Panc1 (cell line): ENCODE data around the gene FILIP1L. TPM values are rescaled to one million over a fixed set of nuclear protein-coding genes. Genes with fewer than 3 reads are reported as not detected.

Source experiments
- ATAC-seq: fragments of 200-7000 bp; cut with Tn5 transposase; 2 replicates; pipeline ENCODE4 v1.9.1; 2020; ENCODE audit warnings: mild to moderate bottlenecking, moderate library complexity
- BruUV-seq: library from RNA; stranded (reverse); fragments of 400-500 nt; replicated peaks from 2 replicates; lab custom pipeline; 2021; lab: Mats Ljungman, UMichigan
- CTCF ChIA-PET: fragments of 300-600 bp; sonication (Branson Sonifier 250); formaldehyde crosslinking; loops from one replicate; lab custom pipeline; 2022; ENCODE audit warnings: antibody characterized with exemption; lab: Charles Lee
- POLR2A ChIA-PET: fragments of 300-600 bp; sonication (Branson Sonifier 250); formaldehyde crosslinking; loops from one replicate; lab custom pipeline; 2022; ENCODE audit warnings: antibody characterized with exemption; lab: Charles Lee
- DNase-seq: peaks from one replicate; pipeline ENCODE4 v3.0.0-alpha.2; 2010; ENCODE audit warnings: low read depth, low spot score
- H3K27ac ChIP-seq: 2 replicates; pipeline ENCODE4 v1.5.1; 2011; ENCODE audit warnings: mild to moderate bottlenecking, low read length, inconsistent platforms
- H3K27me3 ChIP-seq: fragments of 200-500 bp; sonication (Bioruptor generic); 2 replicates; pipeline ENCODE4 v1.6.0; 2014; ENCODE audit warnings: low read length, inconsistent platforms; ENCODE audit not compliant: control insufficient read depth, insufficient read depth
- H3K36me3 ChIP-seq: fragments of 200-500 bp; sonication (Bioruptor generic); 2 replicates; pipeline ENCODE4 v1.5.1; 2014; ENCODE audit warnings: inconsistent platforms, mild to moderate bottlenecking, low read length, moderate library complexity; ENCODE audit not compliant: control insufficient read depth, insufficient read depth
- H3K4me1 ChIP-seq: 2 replicates; pipeline ENCODE4 v1.5.1; 2011; ENCODE audit warnings: inconsistent platforms, mild to moderate bottlenecking, low read length, moderate library complexity; ENCODE audit not compliant: control insufficient read depth, insufficient read depth
- H3K4me3 ChIP-seq, 2 experiments: 2 replicates each; pipeline ENCODE4 v1.5.1; 2011 to 2012; ENCODE audit warnings: low read depth in 2 of 2, low read length in 2 of 2, mild to moderate bottlenecking in 2 of 2, inconsistent platforms in 1 of 2, moderate library complexity in 1 of 2
- H3K9me3 ChIP-seq: fragments of 200-500 bp; sonication (Bioruptor generic); 2 replicates; pipeline ENCODE4 v1.5.1; 2014; ENCODE audit warnings: low read depth, mild to moderate bottlenecking, inconsistent platforms, low read length, moderate library complexity; ENCODE audit not compliant: control insufficient read depth, insufficient read depth
- CTCF ChIP-seq: fragments of 450-650 bp; IDR thresholded peaks from 2 replicates; pipeline ENCODE4 v1.5.1; 2017; ENCODE audit warnings: mild to moderate bottlenecking
- POLR2AphosphoS5 ChIP-seq: IDR thresholded peaks from 2 replicates; pipeline ENCODE4 v1.6.1; 2012; ENCODE audit warnings: mild to moderate bottlenecking, low read depth, low read length, moderate library complexity
- REST ChIP-seq, 2 experiments: IDR thresholded peaks; 2 replicates each; pipeline ENCODE4 v1.6.1; 2011 to 2012; ENCODE audit warnings: low read depth in 2 of 2, control low read depth in 1 of 2, low read length in 1 of 2, mild to moderate bottlenecking in 1 of 2, moderate library complexity in 1 of 2; ENCODE audit not compliant: insufficient read depth in 1 of 2
- SIN3A ChIP-seq: IDR thresholded peaks from 2 replicates; pipeline ENCODE4 v1.6.1; 2012; ENCODE audit warnings: low read depth, mild to moderate bottlenecking, low read length, moderate library complexity, borderline replicate concordance; ENCODE audit not compliant: insufficient read depth
- TCF7L2 ChIP-seq: IDR thresholded peaks from 2 replicates; pipeline ENCODE4 v1.6.1; 2011; ENCODE audit warnings: mild to moderate bottlenecking, low read depth, low read length, inconsistent platforms
- in situ Hi-C: cut with HindIII; loops from 2 replicates; pipeline ENCODE4 v1.10.0; 2016; ENCODE audit warnings: low sequenced_read_pairs, low pct_unique_long_range_greater_than_20kb
- intact Hi-C: fragments of 100-400 bp; cut with micrococcal nuclease; formaldehyde crosslinking; loops from one replicate; pipeline ENCODE4 v1.10.0; 2022; ENCODE audit not compliant: unreplicated experiment
- total RNA-seq: library from RNA; stranded (reverse); gene quantifications from one replicate; pipeline ENCODE4 v1.2.1, GENCODE V29; 2021; ENCODE audit not compliant: unreplicated experiment

The FILIP1L gene
- total RNA-seq, 1 experiment from 2014 or later, result 3.2 TPM

GRCh38 chr3:99901200-99901926 is 212.9 kb downstream of the FILIP1L start:
- ChIA-PET POLR2A (interaction anchor here (0.6 kb wide), 1 partner anchor 635 kb away, joined by 4 read pairs; no protein-coding TSS in a partner anchor), CTCF (interaction anchor here (0.6 kb wide), 1 partner anchor 51 kb away, joined by 5 read pairs; no protein-coding TSS in a partner anchor)
- in situ Hi-C loops, result no loop called here
- BruUV-seq, result no TSS peak
- Histone ChIP-seq H3K9me3 (no peaks in the 10 kb centered on the region), H3K4me3 (no peak overlapping the region; a peak in 1 of 4 replicates), H3K27ac (peak overlapping the region; percentile 61), H3K4me1 (peaks cover 18% of the 10 kb centered on the region), H3K27me3 (no peaks in the 10 kb centered on the region), H3K36me3 (no peaks in the 10 kb centered on the region)
- no peak for TF ChIP-seq TCF7L2
- TF ChIP-seq REST (IDR thresholded peaks at IDR 0.05; ENCODE audit: insufficient read depth in 1 of 2, low read depth in 2 of 2, low read length in 1 of 2), result no peak
- no peak for TF ChIP-seq SIN3A
- no peak for TF ChIP-seq POLR2AphosphoS5
- TF ChIP-seq CTCF, result no peak
- intact Hi-C loops, result no loop called here
- peak; percentile 67 for DNase-seq
- peak; percentile 76 for ATAC-seq

GRCh38 chr3:99900248-99900647 is 214.1 kb downstream of the FILIP1L start:
- ATAC-seq (no peak), DNase-seq (no peak)
- peaks cover 27% of the 10 kb centered on the region for H3K4me1 ChIP-seq
- H3K4me3 ChIP-seq, result no peak overlapping the region
- CTCF ChIA-PET, result no interaction called here
- in situ Hi-C loops (no loop called here), intact Hi-C loops (no loop called here)
- H3K27ac ChIP-seq, result peak overlapping the region; percentile 61
- BruUV-seq, result no TSS peak
- TF ChIP-seq SIN3A, result no peak
- no peak for TF ChIP-seq POLR2AphosphoS5
- TF ChIP-seq REST (IDR thresholded peaks at IDR 0.05; ENCODE audit: insufficient read depth in 1 of 2, low read depth in 2 of 2, low read length in 1 of 2), result no peak
- no peak for TF ChIP-seq TCF7L2
- no peak for TF ChIP-seq CTCF
- POLR2A ChIA-PET, result interaction anchor here (0.6 kb wide), 1 partner anchor 636 kb away, joined by 4 read pairs; no protein-coding TSS in a partner anchor
- no peaks in the 10 kb centered on the region for H3K9me3 ChIP-seq
- H3K36me3 ChIP-seq, result no peaks in the 10 kb centered on the region
- no peaks in the 10 kb centered on the region for H3K27me3 ChIP-seq
